Measurements from ENCODE around the gene MRFAP1.
"Not testable (repeated sequence)": the region's sequence is repeated elsewhere in the genome, so short reads cannot be mapped to it uniquely, and the experiment has no call there.

The MRFAP1 gene

DNA sequence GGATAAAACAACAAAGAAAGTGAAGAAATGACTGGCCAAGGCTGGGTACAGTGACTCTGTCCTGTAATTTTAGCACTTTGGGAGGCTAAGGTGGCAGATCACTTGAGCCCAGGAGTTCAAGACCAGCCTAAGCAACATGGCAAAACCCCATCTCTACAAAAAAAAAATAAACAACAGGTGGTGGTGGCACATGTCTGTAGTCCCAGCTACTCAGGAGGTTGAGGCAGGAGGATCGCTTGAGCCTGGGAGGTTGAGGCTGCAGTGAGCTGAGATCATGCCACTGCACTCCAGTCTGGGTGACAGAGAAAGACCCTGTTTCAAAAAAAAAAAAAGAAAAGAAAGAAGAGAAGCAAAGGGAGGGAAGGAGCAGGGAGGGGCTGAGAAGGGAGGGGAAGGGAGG is 12.0 kb upstream of the MRFAP1 start:
- not testable (repeated sequence) for FAIRE-seq

GRCh38 chr4:6632125-6632524 is 8.4 kb upstream of the MRFAP1 start:
- FAIRE-seq: no peak
- DNase-seq (ENCODE audit: extremely low spot score, insufficient read length, low read depth): no peak

More for the DNA sequence above, 12.0 kb upstream of the MRFAP1 start:
- DNase-seq (ENCODE audit: extremely low spot score, insufficient read length, low read depth): not testable (repeated sequence)

DNA sequence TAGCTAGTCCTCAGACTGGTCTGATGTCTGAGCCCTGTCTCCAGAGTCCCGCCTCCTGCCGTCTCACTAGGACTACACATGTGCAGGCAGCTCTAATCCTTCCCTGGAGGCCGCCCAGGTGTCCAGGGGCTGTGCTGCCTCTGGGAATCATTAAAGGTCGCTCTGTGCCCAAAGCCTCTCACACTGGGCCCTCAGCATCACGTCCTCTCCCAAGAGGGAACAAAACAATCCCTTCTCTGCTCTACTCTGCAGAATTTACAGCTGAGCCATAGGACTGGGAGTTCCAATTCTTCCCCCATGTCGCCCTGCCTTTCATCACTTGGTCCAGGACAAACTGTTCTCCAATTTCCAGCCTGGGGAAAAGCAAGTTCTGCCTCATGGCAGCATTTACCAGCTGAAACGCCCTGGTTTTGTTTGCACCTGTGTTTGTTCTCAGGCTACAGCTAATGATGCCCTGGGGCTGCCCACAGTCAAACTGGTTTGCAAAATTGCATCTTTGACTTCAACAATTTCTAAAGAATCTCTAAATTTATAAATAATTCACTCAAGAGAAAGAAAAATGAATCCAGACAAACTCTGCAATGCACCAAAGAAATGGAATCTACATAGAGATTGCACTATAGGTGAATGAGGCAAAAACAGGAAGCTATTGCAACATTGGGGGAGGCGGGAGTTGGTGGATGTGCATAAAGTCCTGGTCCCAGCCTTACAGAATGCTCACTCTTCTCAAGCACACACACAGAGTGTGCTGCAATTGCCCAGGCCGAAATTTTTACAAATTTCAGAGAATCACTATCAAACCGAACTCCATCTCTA is 7.2 kb upstream of the MRFAP1 start:
- DNase-seq (ENCODE audit: extremely low spot score, insufficient read length, low read depth) (no peak), FAIRE-seq (no peak)

DNA sequence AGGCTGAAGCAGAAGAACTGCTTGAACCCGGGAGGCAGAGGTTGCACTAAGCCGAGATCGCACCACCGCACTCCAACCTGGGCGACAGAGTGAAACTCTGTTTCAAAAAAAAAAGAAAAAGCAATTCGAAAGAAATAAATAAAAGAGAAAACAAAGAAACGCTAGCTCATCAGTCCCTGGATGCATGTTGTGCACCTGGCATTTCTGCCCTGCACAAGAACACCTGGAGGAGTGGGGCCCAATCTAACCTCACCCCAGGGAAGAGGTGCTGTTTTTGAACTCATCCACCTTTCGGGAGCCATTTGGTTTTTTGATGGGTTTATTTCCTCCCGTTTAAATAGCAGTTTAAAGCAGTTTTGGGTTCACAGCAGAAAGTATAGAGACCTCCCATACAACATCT is 5.7 kb upstream of the MRFAP1 start:
- DNase-seq (ENCODE audit: extremely low spot score, insufficient read length, low read depth) (no peak), FAIRE-seq (no peak)

GRCh38 chr4:6639137-6639680 is 1.3 kb upstream of the MRFAP1 start:
- no peak for DNase-seq (ENCODE audit: extremely low spot score, insufficient read length, low read depth)
- FAIRE-seq: no peak

DNA sequence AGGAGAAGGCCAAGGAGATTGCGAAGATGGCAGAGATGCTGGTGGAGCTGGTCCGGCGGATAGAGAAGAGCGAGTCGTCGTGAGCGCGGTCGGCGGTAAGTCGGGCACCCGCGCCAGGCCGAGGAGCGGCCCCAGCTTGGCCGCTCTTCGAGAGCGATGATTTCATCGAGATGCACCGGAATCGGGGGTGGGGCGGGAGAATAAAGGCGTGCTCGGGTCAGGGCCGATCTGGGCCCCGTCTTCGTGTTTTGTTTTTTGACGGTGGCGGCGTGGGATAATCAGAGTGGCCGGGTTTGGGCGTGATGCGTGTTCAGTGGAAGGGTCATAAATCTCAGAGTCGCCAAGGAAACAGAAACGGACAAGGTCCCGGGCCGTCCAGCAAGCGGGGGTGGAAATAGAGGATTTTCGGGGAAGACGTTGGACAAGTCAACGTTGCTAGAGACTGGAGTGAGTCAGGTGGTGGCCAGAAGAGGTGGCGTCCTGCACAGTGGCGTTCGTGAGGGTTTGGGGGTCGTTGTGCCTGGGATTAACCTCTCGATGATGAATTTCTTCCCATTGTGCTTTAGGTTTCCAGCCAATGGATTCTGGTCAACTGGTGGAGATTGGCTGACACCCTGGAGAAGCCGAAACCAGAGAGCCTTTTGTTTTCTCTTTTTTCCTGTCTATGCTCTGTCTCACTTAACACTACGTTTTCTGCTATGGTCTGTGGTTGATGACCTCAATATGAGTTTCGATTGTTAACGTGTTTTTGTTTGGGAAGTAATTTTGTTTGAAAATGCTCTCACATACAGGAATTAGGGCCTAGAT is 882 bp downstream of the MRFAP1 start:
- DNase-seq (ENCODE audit: extremely low spot score, insufficient read length, low read depth) (no peak), FAIRE-seq (no peak)

DNA sequence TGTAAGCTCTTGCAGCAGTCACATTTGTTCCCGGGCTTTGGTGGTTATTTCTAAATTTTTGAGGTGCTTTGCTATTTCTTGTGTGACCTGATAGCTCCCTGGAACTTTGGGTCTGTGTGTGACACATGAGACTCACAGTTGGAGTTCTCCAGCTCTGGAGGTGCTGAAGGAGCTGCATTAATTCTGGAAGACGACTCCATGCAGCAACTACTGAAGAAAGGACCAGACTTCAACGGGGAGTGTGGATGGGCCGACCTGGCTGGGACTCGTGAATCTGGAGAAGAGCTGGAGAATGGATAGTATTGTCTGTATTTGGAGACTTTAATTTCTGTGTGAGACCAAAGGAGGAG is 1.5 kb downstream of the MRFAP1 start:
- DNase-seq (ENCODE audit: extremely low spot score, insufficient read length, low read depth) (no peak), FAIRE-seq (no peak)

GRCh38 chr4:6643141-6643847 is 2.8 kb downstream of the MRFAP1 start:
- FAIRE-seq: no peak
- DNase-seq (ENCODE audit: extremely low spot score, insufficient read length, low read depth): no peak

- no peak for DNase-seq (ENCODE audit: extremely low spot score, insufficient read length, low read depth)
- FAIRE-seq: no peak
Measured at GRCh38 chr4:6644792-6645530, 4.5 kb downstream of the MRFAP1 start.

GRCh38 chr4:6647169-6647568 is 6.7 kb downstream of the MRFAP1 start:
- DNase-seq (ENCODE audit: extremely low spot score, insufficient read length, low read depth): no peak
- no peak for FAIRE-seq

DNA sequence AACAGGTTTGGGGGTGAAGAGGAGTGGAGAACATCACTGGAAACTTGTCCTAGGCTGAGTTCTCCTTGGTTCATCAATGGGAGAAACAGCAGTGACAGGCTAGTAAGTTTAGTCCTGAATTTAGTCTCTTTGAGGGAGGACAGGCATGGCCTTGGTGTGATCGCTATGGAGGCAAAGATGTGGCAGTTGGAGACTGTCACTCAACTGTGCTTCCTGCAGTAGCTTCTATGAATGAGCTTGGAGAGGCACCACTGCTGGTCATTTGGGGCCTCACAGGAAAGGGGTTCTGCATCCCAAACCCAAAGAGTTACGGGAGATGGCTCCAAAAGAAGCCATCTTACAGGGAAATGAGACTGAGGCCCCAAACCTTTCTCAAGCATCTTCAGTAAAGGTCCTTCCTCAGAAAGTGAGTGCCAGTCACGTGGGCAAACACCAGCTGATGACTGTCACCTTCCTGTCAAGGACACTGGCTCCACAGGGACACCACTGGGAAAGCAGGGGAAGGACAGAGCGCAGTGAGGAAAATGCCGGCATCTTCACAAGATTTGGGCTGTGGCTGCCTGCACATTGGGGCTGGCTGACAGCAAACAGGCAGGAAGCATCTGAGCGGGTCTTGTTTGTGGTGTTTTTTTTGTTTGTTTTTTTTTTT is 7.2 kb downstream of the MRFAP1 start:
- no peak for DNase-seq (ENCODE audit: extremely low spot score, insufficient read length, low read depth)
- FAIRE-seq: no peak

- no peak for FAIRE-seq
- no peak for DNase-seq (ENCODE audit: extremely low spot score, insufficient read length, low read depth)
Measured at GRCh38 chr4:6649216-6649615, 8.7 kb downstream of the MRFAP1 start.

- not testable (repeated sequence) for DNase-seq (ENCODE audit: extremely low spot score, insufficient read length, low read depth); FAIRE-seq
Measured at GRCh38 chr4:6654211-6654610, 13.7 kb downstream of the MRFAP1 start.

- FAIRE-seq; DNase-seq (ENCODE audit: extremely low spot score, insufficient read length, low read depth): not testable (repeated sequence)
Measured at GRCh38 chr4:6655291-6655690, 14.8 kb downstream of the MRFAP1 start.

GRCh38 chr4:6655924-6656323 is 15.4 kb downstream of the MRFAP1 start:
- DNase-seq (ENCODE audit: extremely low spot score, insufficient read length, low read depth) (no peak), FAIRE-seq (no peak)

- DNase-seq (ENCODE audit: extremely low spot score, insufficient read length, low read depth) (no peak), FAIRE-seq (no peak)
Measured at GRCh38 chr4:6657242-6658208, 17.0 kb downstream of the MRFAP1 start.

GRCh38 chr4:6658209-6658595 is 17.7 kb downstream of the MRFAP1 start:
- FAIRE-seq (no peak), DNase-seq (ENCODE audit: extremely low spot score, insufficient read length, low read depth) (no peak)

- FAIRE-seq (no peak), DNase-seq (ENCODE audit: extremely low spot score, insufficient read length, low read depth) (no peak)
Measured at GRCh38 chr4:6658597-6659075, 18.2 kb downstream of the MRFAP1 start.

Data from GM18507 (cell line).